K562 (cell line): ENCODE data around the gene UPF1. TPM values are rescaled to one million over a fixed set of nuclear protein-coding genes. Genes with fewer than 3 reads are reported as not detected.

Experiments
- CUX1 ChIP-seq: fragments of 200-800 bp; sonication (Bioruptor generic); IDR thresholded peaks from 2 replicates; pipeline ENCODE4 v1.6.1; 2016; ENCODE audit warnings: missing genetic modification characterization, missing compliant biosample characterization
- EZH2 ChIP-seq: IDR thresholded peaks from 2 replicates; pipeline ENCODE4 v1.6.1; 2012; ENCODE audit warnings: low read depth, mild to moderate bottlenecking, inconsistent platforms, low read length, borderline replicate concordance
- FUS ChIP-seq: fragments of 200-400 bp; formaldehyde crosslinking; optimal IDR thresholded peaks from 2 replicates; pipeline ENCODE3; 2017; ENCODE audit warnings: low read depth, low read length
- HOMEZ ChIP-seq: fragments of 250-450 bp; sonication (Bioruptor Pico); IDR thresholded peaks from 2 replicates; pipeline ENCODE4 v1.4.0; 2020; ENCODE audit warnings: mild to moderate bottlenecking, moderate library complexity
- ILF3 ChIP-seq: fragments of 450-650 bp; IDR thresholded peaks from 2 replicates; pipeline ENCODE4 v1.6.1; 2018; ENCODE audit warnings: antibody characterized with exemption, mild to moderate bottlenecking, moderate library complexity, borderline replicate concordance
- KLF1 ChIP-seq: fragments of 450-650 bp; IDR thresholded peaks from 2 replicates; pipeline ENCODE4 v1.6.1; 2016; ENCODE audit warnings: missing genetic modification characterization, missing compliant biosample characterization
- LEF1 ChIP-seq: fragments of 450-650 bp; IDR thresholded peaks from 2 replicates; pipeline ENCODE4 v1.6.1; 2016; ENCODE audit warnings: mild to moderate bottlenecking
- NONO ChIP-seq, 2 experiments: fragments of 200-400 bp in 1 of 2; fragments of 450-650 bp in 1 of 2; formaldehyde crosslinking in 1 of 2; IDR thresholded peaks; 2 replicates each; pipeline ENCODE4 v1.6.1; 2017; ENCODE audit warnings: low read depth in 2 of 2, mild to moderate bottlenecking in 2 of 2, moderate library complexity in 2 of 2, low read length in 1 of 2
- RAD21 ChIP-seq, 2 experiments: fragments of 250-450 bp in 1 of 2; fragments of 450-650 bp in 1 of 2; sonication (Bioruptor Pico) in 1 of 2; formaldehyde crosslinking in 1 of 2; IDR thresholded peaks in 1 of 2; conservative IDR thresholded peaks in 1 of 2; 2 replicates each; pipeline versions ENCODE4 v1.4.0 to v1.8.0; 2020 to 2022; ENCODE audit warnings: mild to moderate bottlenecking in 2 of 2, moderate library complexity in 1 of 2
- SMC3 ChIP-seq: conservative IDR thresholded peaks from 2 replicates; pipeline ENCODE4 v1.6.1; 2011; ENCODE audit warnings: low read depth, low read length, improper control_type of control experiment; ENCODE audit not compliant: insufficient read depth
- TSC22D4 ChIP-seq: fragments of 450-650 bp; IDR thresholded peaks from 2 replicates; pipeline ENCODE4 v1.6.1; 2016; ENCODE audit warnings: missing genetic modification characterization, missing biosample characterization, control low read depth
- ZFP1 ChIP-seq: fragments of 450-650 bp; formaldehyde crosslinking; IDR thresholded peaks from 2 replicates; pipeline ENCODE4 v1.4.0; 2020; ENCODE audit warnings: mild to moderate bottlenecking, mixed read lengths
- ZNF224 ChIP-seq: sonication (generic); formaldehyde crosslinking; IDR thresholded peaks from 2 replicates; pipeline ENCODE4 v1.8.0; 2022; ENCODE audit warnings: mild to moderate bottlenecking, missing genetic modification reagents
- ZNF23 ChIP-seq: fragments of 250-450 bp; sonication (Bioruptor Pico); IDR thresholded peaks from 2 replicates; pipeline ENCODE4 v1.4.0; 2020; ENCODE audit warnings: mild to moderate bottlenecking
- ZNF518B ChIP-seq: fragments of 250-450 bp; sonication (Bioruptor Pico); IDR thresholded peaks from 2 replicates; pipeline ENCODE4 v1.5.0; 2021; ENCODE audit warnings: mild to moderate bottlenecking, moderate library complexity
- polyA plus RNA-seq, 8 experiments: library from polyadenylated mRNA; depleted of rRNA in 4 of 8; stranded (reverse) in 5 of 8; unstranded in 3 of 8; fragments of >200 nt; fragmentation: Nextera tagmentation in 2 of 8; fragmentation: Illumina TruSeq in 1 of 8; extraction: Ambion mirVana in 2 of 8; extraction: Trizol in 1 of 8; gene quantifications; 2 replicates each; pipeline versions ENCODE4 v1.2.1 to v1.2.3, GENCODE V29; 2011 to 2014; ENCODE audit warnings: inconsistent platforms in 1 of 8, missing spikeins in 1 of 8
- total RNA-seq, 7 experiments: library from RNA; depleted of rRNA in 6 of 7; stranded (reverse); fragments of >200 nt in 6 of 7; fragmentation: Illumina TruSeq in 2 of 7; extraction: Trizol in 2 of 7; gene quantifications; 2 replicates each; pipeline versions ENCODE4 v1.2.1 to v1.2.3, GENCODE V29; 2011 to 2021; ENCODE audit warnings: low replicate concordance in 1 of 7

UPF1 gene
- total and polyA plus RNA-seq, 9 of the 15 experiments (the other 6 are each of a cell fraction or from before 2014, with no cell fraction given), result 0.34 to 103 (median 27.9) TPM

GRCh38 chr19:18831524-18832305, at the start of gene UPF1 (continued):
- TF ChIP-seq NONO (IDR thresholded peaks at IDR 0.05; ENCODE audit: low read depth in 2 of 2, low read length in 1 of 2), result peak; percentile 82 to 92
- TF ChIP-seq TSC22D4 (tag), result no peak
- TF ChIP-seq CUX1 (CRISPR knock-in tag), result 0 out of 2 replicates have a peak, but pooled peaks have one; percentile 35
- TF ChIP-seq ZNF518B (CRISPR knock-in tag), result no peak
- TF ChIP-seq FUS, result peak; percentile 41
- TF ChIP-seq ZFP1 (CRISPR knock-in tag), result no peak
- no peak for TF ChIP-seq SMC3
- TF ChIP-seq KLF1 (tag), result 0 out of 2 replicates have a peak, but pooled peaks have one; percentile 37
- no peak for TF ChIP-seq RAD21 (CRISPR knock-in tag; conservative IDR thresholded peaks at IDR 0.05 in 1 of 2, IDR thresholded peaks at IDR 0.05 in 1 of 2)
- no peak for TF ChIP-seq EZH2
- TF ChIP-seq HOMEZ, result no peak
- TF ChIP-seq ZNF224, result no peak
- peak; percentile 93 for TF ChIP-seq ILF3
- no peak for TF ChIP-seq LEF1
- TF ChIP-seq ZNF23 (CRISPR knock-in tag), result no peak
